GM10266 (cell line): Measurements from ENCODE around the gene THEMIS.

Experiments used
- DNase-seq: peaks from one replicate; pipeline ENCODE4 v3.0.0; 2012; ENCODE audit errors: extremely low spot score
- CTCF ChIP-seq: IDR thresholded peaks from 2 replicates; pipeline ENCODE4 v1.5.1; 2012; ENCODE audit warnings: mild to moderate bottlenecking, low read depth; ENCODE audit not compliant: control insufficient read depth, insufficient read depth; ENCODE audit errors: missing control alignments

Gene THEMIS

DNA sequence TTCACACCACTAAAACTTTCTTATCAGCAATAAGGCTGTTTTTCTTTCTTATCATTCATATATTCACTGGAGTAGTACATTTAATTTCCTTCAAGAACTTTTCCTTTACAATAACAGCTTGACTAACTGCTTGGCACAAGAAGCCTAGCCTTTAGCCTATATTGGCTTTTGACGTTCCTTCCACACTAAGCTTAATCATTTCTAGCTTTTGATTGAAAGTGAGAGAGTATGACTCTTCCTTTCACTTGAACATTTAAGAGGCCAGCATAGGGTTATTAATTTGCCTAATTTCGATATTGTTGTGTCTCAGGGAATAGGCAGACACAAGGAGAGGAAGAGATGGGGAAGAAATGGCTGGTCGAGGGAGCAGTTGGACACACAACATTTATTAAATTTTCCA is 23.6 kb downstream of the THEMIS start:
- no peak for DNase-seq

GRCh38 chr6:127869772-127870404 is 31.0 kb downstream of the THEMIS start:
- no peak for TF ChIP-seq CTCF

More for the DNA sequence above, 23.6 kb downstream of the THEMIS start:
- no peak for TF ChIP-seq CTCF

DNA sequence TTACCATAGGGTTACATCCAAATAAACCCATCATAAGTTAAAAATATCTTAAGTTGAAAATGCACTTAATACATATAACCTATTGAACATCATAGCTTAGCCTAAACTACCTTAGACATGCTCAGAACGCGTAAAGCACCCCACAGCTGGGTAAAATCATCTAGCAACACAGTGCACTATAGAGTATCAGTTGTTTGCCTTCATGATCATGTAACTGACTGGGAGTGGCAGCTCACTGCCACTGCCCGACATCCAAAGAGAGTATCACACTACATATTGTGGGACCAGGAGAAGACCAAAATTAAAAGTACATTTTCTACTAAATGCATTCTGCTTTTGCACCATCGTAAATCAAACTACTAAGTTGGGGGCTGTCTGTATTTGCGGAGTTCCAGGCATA is 31.7 kb downstream of the THEMIS start:
- TF ChIP-seq CTCF: no peak
- DNase-seq: no peak

More at GRCh38 chr6:127869772-127870404, 31.0 kb downstream of the THEMIS start:
- no peak for DNase-seq

DNA sequence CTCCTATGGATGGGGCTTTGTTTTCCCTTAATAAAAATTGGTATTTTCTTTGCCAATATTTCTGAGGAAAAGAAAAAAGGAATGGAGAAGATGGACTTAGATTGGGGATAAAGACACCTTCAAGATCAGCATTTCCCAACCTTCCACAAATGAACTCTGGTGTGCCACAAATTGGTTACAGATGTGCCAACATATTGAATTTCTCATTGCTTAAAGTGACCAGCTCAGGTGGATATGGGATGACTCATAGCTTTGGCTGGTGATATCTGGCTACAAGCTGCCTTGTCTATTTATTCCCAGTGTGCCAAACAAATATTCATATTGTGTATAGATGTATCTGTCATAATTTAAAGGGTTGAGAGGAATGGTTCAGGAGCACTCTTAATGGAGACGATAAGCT is 32.5 kb downstream of the THEMIS start:
- TF ChIP-seq CTCF: no peak
- DNase-seq: no peak

DNA sequence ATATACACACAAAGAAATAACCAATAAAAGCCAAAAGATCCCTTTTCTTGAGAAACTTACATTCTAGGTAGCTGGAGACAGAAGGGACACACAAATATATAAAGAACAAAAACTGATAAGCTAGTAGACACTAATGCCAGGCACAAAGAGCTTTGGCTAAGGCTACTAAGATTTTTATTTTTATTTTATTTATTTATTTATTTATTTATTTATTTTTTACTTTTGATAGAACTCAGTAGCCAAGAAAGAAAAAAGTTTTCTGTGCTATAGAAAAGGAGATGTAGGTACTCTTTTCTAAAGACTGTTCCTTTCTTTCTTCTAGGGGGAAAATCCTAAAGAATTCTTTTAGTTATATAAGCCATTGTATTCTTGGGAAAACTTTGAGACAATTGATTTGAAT is 34.1 kb downstream of the THEMIS start:
- TF ChIP-seq CTCF: no peak
- DNase-seq: no peak

GRCh38 chr6:127865108-127865507 is 35.8 kb downstream of the THEMIS start:
- DNase-seq: no peak
- TF ChIP-seq CTCF: no peak

- no peak for DNase-seq
- no peak for TF ChIP-seq CTCF
These were observed 36.2 kb downstream of the THEMIS start for GRCh38 chr6:127864701-127865100.
